Mucosa of descending colon (tissue), 3 donors: ENCODE results near the gene GMPR2. TPM values are rescaled to one million over a fixed set of nuclear protein-coding genes. Genes with fewer than 3 reads are reported as not detected.

ENCODE experiments used
- ATAC-seq: fragments of 200-7000 bp; cut with Tn5 transposase; one replicate; pipeline ENCODE4 v1.9.1; 2020; ENCODE audit warnings: mild to moderate bottlenecking, moderate library complexity
- DNase-seq, 3 donors: peaks; one replicate each; pipeline ENCODE4 v3.0.0-alpha.2; 2020
- H3K36me3 ChIP-seq: fragments of 200-600 bp; one replicate; pipeline ENCODE4 v1.8.0; 2021; ENCODE audit warnings: low read depth, mild to moderate bottlenecking
- H3K4me1 ChIP-seq: fragments of 200-600 bp; one replicate; pipeline ENCODE4 v1.8.0; 2021; ENCODE audit warnings: low read depth, mild to moderate bottlenecking
- H3K4me3 ChIP-seq: fragments of 200-600 bp; one replicate; pipeline ENCODE4 v1.8.0; 2021; ENCODE audit warnings: mild to moderate bottlenecking
- H3K9me3 ChIP-seq: fragments of 200-600 bp; one replicate; pipeline ENCODE4 v1.8.0; 2021; ENCODE audit warnings: mild to moderate bottlenecking
- CTCF ChIP-seq: fragments of 200-600 bp; IDR thresholded peaks from one replicate; pipeline ENCODE4 v1.8.0; 2022; ENCODE audit warnings: antibody characterized with exemption, mild to moderate bottlenecking
- intact Hi-C, 2 donors: fragments of 100-400 bp; cut with DNase I in 1 of 2; cut with micrococcal nuclease in 1 of 2; formaldehyde crosslinking; loops; one replicate each; pipeline versions ENCODE4 v1.11.0 to v1.11.1; 2022; cut with DNase I, micrococcal nuclease
- total RNA-seq, 3 donors: library from RNA; stranded (reverse); fragmentation: NEBNext Ultra II Directional in 2 of 3; extraction: Animal tissue kit (Norgen Biotek cat#: 25700) in 2 of 3; gene quantifications; one replicate each; pipeline versions ENCODE4 v1.2.1 to v1.2.4, GENCODE V29; 2021 to 2023
- donor health status: DM: no; HTN: no; CAD: no; lungs with moderate emphysema.
- donor health status: DM: no; HTN: no; CAD: no.
- donor health status: DM: no; HTN: yes; CAD: no.

GMPR2 gene
- total RNA-seq, 3 donors from 2014 or later, result 59.7 to 83.5 (median 61.6) TPM

- H3K9me3 ChIP-seq, result no peaks in the 10 kb centered on the region
- intact Hi-C loops, result no loop called here
- no peaks in the 10 kb centered on the region for H3K36me3 ChIP-seq
- TF ChIP-seq CTCF, result no peak
- no peak overlapping the region for H3K4me3 ChIP-seq
- ATAC-seq (peak; percentile 41), DNase-seq (no peak)
- no peaks in the 10 kb centered on the region for H3K4me1 ChIP-seq
These were observed 46.8 kb downstream of the GMPR2 start for GRCh38 chr14:24279301-24280186.

- no peak for TF ChIP-seq CTCF
- Histone ChIP-seq H3K36me3 (no peaks in the 10 kb centered on the region), H3K4me3 (no peak overlapping the region), H3K4me1 (no peaks in the 10 kb centered on the region), H3K9me3 (no peaks in the 10 kb centered on the region)
- ATAC-seq, result no peak
- peak in 1 of 3 donors; percentile 7 for DNase-seq
- intact Hi-C loops, result no loop called here
These were observed 48.2 kb downstream of the GMPR2 start for GRCh38 chr14:24280797-24281460.

GRCh38 chr14:24281636-24282035, 48.9 kb downstream of the GMPR2 start:
- no peaks in the 10 kb centered on the region for H3K4me1 ChIP-seq
- H3K9me3 ChIP-seq, result no peaks in the 10 kb centered on the region
- DNase-seq (no peak), ATAC-seq (no peak)
- intact Hi-C loops, result no loop called here
- TF ChIP-seq CTCF, result no peak
- no peak overlapping the region for H3K4me3 ChIP-seq
- H3K36me3 ChIP-seq, result no peaks in the 10 kb centered on the region

- Histone ChIP-seq H3K36me3 (no peaks in the 10 kb centered on the region), H3K4me3 (no peak overlapping the region), H3K9me3 (no peaks in the 10 kb centered on the region), H3K4me1 (no peaks in the 10 kb centered on the region)
- no peak for TF ChIP-seq CTCF
- intact Hi-C loops, result no loop called here
- ATAC-seq, result no peak
- no peak for DNase-seq
These were observed 50.0 kb downstream of the GMPR2 start for GRCh38 chr14:24282736-24283135.

- ATAC-seq, result no peak
- intact Hi-C loops, result no loop called here
- no peak for TF ChIP-seq CTCF
- DNase-seq, result no peak
- no peaks in the 10 kb centered on the region for H3K9me3 ChIP-seq
- no peaks in the 10 kb centered on the region for H3K4me1 ChIP-seq
- no peaks in the 10 kb centered on the region for H3K36me3 ChIP-seq
- H3K4me3 ChIP-seq, result no peak overlapping the region
These were observed 51.2 kb downstream of the GMPR2 start for GRCh38 chr14:24283796-24284460.
